ENCODE data around the gene DYDC1. TPM values are rescaled to one million over a fixed set of nuclear protein-coding genes. Genes with fewer than 3 reads are reported as not detected.

The DYDC1 gene
- polyA plus RNA-seq, 1 of the 3 experiments (the other 2 are of a cell fraction): not detected

- Histone ChIP-seq H3K36me3 (replicated peaks in 1 of 2; ENCODE audit: control insufficient read depth in 1 of 2, insufficient read depth in 2 of 2, low read length in 1 of 2) (no peaks in the 10 kb centered on the region), H3F3A (replicated peaks; ENCODE audit: insufficient read depth) (no peaks in the 10 kb centered on the region), H3K9me2 (no peaks in the 10 kb centered on the region), H3K79me2 (ENCODE audit: insufficient read depth) (no peaks in the 10 kb centered on the region), H3K27me3 (ENCODE audit: insufficient read depth) (no peaks in the 10 kb centered on the region; the same call in 1 of the 2 replicates), H3K4me2 (no peak overlapping the region), H3K9me3 (no peaks in the 10 kb centered on the region), H3K4me1 (ENCODE audit: control insufficient read depth in 1 of 2, insufficient read depth in 2 of 2, low read depth in 1 of 2, low read length in 1 of 2) (peaks cover 0 to 3% of the 10 kb centered on the region in 2 experiments; a peak in 1 of 4 replicates), H3K4me3 (ENCODE audit: low read depth in 2 of 2, low read length in 1 of 2) (no peak overlapping the region), H4K20me1 (ENCODE audit: insufficient read depth) (no peaks in the 10 kb centered on the region), H3K27ac (ENCODE audit: low read depth in 2 of 2, low read length in 1 of 2) (no peak overlapping the region), H2AFZ (ENCODE audit: low read depth) (no peak overlapping the region), H3K9ac (no peak overlapping the region)
- DNase-seq: no peak
- POLR2A ChIA-PET: no interaction called here
- CTCF ChIA-PET: interaction anchor here (0.6 to 11.3 kb wide), 6 partner anchors 63 to 319 kb away, joined by 3 to 144 read pairs (median 4); no protein-coding TSS in a partner anchor
- TF ChIP-seq EZH2phosphoT487 (IDR thresholded peaks at IDR 0.05; ENCODE audit: borderline replicate concordance, low read depth) (no peak), CTCF (IDR thresholded peaks at IDR 0.05) (no peak), POLR2AphosphoS5 (IDR thresholded peaks at IDR 0.05; ENCODE audit: low read depth, low read length) (no peak), FOSL2 (IDR thresholded peaks at IDR 0.05; ENCODE audit: borderline replicate concordance, low read depth) (no peak), FOXJ3 (CRISPR knock-in tag; IDR thresholded peaks at IDR 0.05) (no peak), CHD2 (IDR thresholded peaks at IDR 0.05; ENCODE audit: low read length, partially characterized antibody) (no peak), USF2 (IDR thresholded peaks at IDR 0.05; ENCODE audit: borderline replicate concordance, low read depth, low read length) (no peak)
- 57% methylated on average over 4 of the region's 4 CpGs for WGBS (ENCODE audit: low lambda C conversion rate)
Observed at GRCh38 chr10:80380185-80380584, 23.6 kb upstream of the DYDC1 start.

GRCh38 chr10:80379701-80380100, 23.1 kb upstream of the DYDC1 start:
- Histone ChIP-seq H3K9me3 (no peaks in the 10 kb centered on the region), H3K27ac (ENCODE audit: low read depth in 2 of 2, low read length in 1 of 2) (no peak overlapping the region), H3K9me2 (no peaks in the 10 kb centered on the region), H3K36me3 (replicated peaks in 1 of 2; ENCODE audit: control insufficient read depth in 1 of 2, insufficient read depth in 2 of 2, low read length in 1 of 2) (no peaks in the 10 kb centered on the region), H3K4me2 (no peak overlapping the region), H4K20me1 (ENCODE audit: insufficient read depth) (no peaks in the 10 kb centered on the region), H3F3A (replicated peaks; ENCODE audit: insufficient read depth) (no peaks in the 10 kb centered on the region), H3K9ac (no peak overlapping the region), H3K27me3 (ENCODE audit: insufficient read depth) (no peaks in the 10 kb centered on the region; the same call in 1 of the 2 replicates), H3K79me2 (ENCODE audit: insufficient read depth) (no peaks in the 10 kb centered on the region), H3K4me3 (ENCODE audit: low read depth in 2 of 2, low read length in 1 of 2) (no peak overlapping the region), H3K4me1 (ENCODE audit: control insufficient read depth in 1 of 2, insufficient read depth in 2 of 2, low read depth in 1 of 2, low read length in 1 of 2) (peaks cover 0 to 3% of the 10 kb centered on the region in 2 experiments; a peak in 1 of 4 replicates), H2AFZ (ENCODE audit: low read depth) (no peak overlapping the region)
- ChIA-PET CTCF (interaction anchor here (0.7 to 11.3 kb wide), 5 partner anchors 64 to 320 kb away, joined by 3 to 144 read pairs (median 4); no protein-coding TSS in a partner anchor), POLR2A (no interaction called here)
- no peak for DNase-seq
- WGBS (ENCODE audit: low lambda C conversion rate): 58% methylated on average over 3 of the region's 3 CpGs
- TF ChIP-seq NRF1 (IDR thresholded peaks at IDR 0.05; ENCODE audit: low read depth, low read length): no peak
- TF ChIP-seq YY1 (IDR thresholded peaks at IDR 0.05; ENCODE audit: low read depth): no peak
- TF ChIP-seq GATA2 (CRISPR knock-in tag; IDR thresholded peaks at IDR 0.05): no peak
- no peak for TF ChIP-seq GABPA (IDR thresholded peaks at IDR 0.05; ENCODE audit: low read depth)
- no peak for TF ChIP-seq JUND (IDR thresholded peaks at IDR 0.05)
- no peak for TF ChIP-seq TAF1 (IDR thresholded peaks at IDR 0.05; ENCODE audit: borderline replicate concordance, low read depth, low read length)
- no peak for TF ChIP-seq FOXM1 (IDR thresholded peaks at IDR 0.05; ENCODE audit: low read depth)
- no peak for TF ChIP-seq REST (IDR thresholded peaks at IDR 0.05; ENCODE audit: low read depth, low read length)
- no peak for TF ChIP-seq TEAD4 (IDR thresholded peaks at IDR 0.05; ENCODE audit: borderline replicate concordance, insufficient read depth)
- no peak for TF ChIP-seq TCF12 (IDR thresholded peaks at IDR 0.05)
- TF ChIP-seq RCOR1 (IDR thresholded peaks at IDR 0.05; ENCODE audit: low read length): no peak
- no peak for TF ChIP-seq MXI1 (IDR thresholded peaks at IDR 0.05; ENCODE audit: low read depth, low read length)
- TF ChIP-seq EZH2phosphoT487 (IDR thresholded peaks at IDR 0.05; ENCODE audit: borderline replicate concordance, low read depth): no peak
- TF ChIP-seq RFX5 (IDR thresholded peaks at IDR 0.05; ENCODE audit: low read length): no peak
- TF ChIP-seq RAD21 (IDR thresholded peaks at IDR 0.05; ENCODE audit: low read length): no peak
- no peak for TF ChIP-seq NFIC (IDR thresholded peaks at IDR 0.05; ENCODE audit: borderline replicate concordance)
- no peak for TF ChIP-seq SMC3 (IDR thresholded peaks at IDR 0.05; ENCODE audit: low read depth, low read length)
- no peak for TF ChIP-seq USF2 (IDR thresholded peaks at IDR 0.05; ENCODE audit: borderline replicate concordance, low read depth, low read length)
